ENCODE results near the gene SMYD2.

DNA sequence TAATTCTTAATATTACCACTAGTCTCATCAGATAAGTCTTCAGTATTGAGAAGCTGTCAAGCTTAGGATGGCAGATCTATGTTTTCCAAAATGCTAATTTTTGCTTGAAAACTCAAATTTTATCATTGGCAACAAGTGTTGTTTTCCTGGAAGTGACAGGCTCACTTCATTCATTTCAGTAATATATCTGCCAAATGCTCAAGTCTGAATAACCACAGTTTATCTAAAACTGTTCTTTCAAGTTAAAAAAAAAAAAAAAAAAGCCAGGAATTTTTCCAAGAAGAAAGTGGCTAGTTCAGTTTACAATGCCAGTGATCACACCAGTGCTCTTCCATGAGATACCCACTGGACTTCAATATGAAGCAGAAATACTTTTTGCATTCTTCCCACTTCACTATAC, 20.6 kb downstream of the SMYD2 start:
- TF ChIP-seq CTCF (IDR thresholded peaks at IDR 0.05; ENCODE audit: poor library complexity, severe bottlenecking), result no peak
- no peak for TF ChIP-seq SMC3 (conservative IDR thresholded peaks at IDR 0.05; ENCODE audit: poor library complexity)
- no peak for TF ChIP-seq RAD21 (conservative IDR thresholded peaks at IDR 0.05)
- TF ChIP-seq EP300 (conservative IDR thresholded peaks at IDR 0.05; ENCODE audit: poor library complexity, severe bottlenecking), result no peak
- TF ChIP-seq EZH2 (IDR thresholded peaks at IDR 0.05; ENCODE audit: borderline replicate concordance, insufficient read depth, low read length, poor library complexity, severe bottlenecking), result no peak

Data from neural cell (in vitro differentiated cells).